GM21529 (cell line): ENCODE measurements around the gene SH3PXD2B.
"Not testable (repeated sequence)": the region's sequence is repeated elsewhere in the genome, so short reads cannot be mapped to it uniquely, and the experiment has no call there.

ENCODE experiments used
- ATAC-seq: cut with Tn5 transposase; IDR thresholded peaks from one replicate; pipeline ENCODE4 v1.9.1; 2021; ENCODE audit not compliant: unreplicated experiment

The SH3PXD2B gene

DNA sequence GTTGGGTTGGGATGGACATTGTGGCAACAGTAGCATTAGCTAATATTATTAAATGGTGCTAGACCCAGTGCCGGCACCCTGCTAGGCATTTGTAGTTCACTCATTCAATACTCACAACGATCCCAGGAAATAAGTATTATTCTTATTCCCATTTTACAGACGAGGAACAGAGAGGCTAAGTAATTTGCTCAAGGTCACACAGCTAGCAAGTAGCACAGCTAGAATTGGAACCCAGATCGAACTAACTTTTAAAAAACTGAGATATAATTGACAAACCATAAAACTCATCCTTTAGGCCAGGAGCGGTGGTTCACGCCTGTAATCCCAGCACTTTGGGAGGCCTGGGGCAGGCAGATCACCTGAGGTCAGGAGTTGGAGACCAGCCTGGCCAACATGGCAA is 79.5 kb downstream of the SH3PXD2B start:
- no peak for ATAC-seq

DNA sequence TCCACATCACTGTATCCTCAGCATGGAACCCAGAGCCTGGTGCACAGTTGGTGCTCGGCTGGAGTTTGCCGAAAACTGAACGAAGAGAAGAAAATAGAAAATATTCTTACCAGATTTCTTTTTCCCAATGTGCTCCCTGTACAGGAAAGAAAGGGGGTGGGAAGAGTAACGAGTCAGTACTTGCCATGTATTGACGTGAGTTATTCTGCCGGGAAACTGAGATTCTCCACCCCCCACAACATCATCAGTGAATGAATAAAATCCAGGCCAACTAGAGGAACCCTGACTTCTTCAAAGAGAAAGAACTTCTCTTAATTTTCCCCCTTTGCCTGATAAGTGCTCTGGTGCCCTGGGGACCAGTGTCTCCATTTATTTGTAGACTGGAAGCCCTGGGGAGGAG is 80.6 kb downstream of the SH3PXD2B start:
- ATAC-seq: no peak

DNA sequence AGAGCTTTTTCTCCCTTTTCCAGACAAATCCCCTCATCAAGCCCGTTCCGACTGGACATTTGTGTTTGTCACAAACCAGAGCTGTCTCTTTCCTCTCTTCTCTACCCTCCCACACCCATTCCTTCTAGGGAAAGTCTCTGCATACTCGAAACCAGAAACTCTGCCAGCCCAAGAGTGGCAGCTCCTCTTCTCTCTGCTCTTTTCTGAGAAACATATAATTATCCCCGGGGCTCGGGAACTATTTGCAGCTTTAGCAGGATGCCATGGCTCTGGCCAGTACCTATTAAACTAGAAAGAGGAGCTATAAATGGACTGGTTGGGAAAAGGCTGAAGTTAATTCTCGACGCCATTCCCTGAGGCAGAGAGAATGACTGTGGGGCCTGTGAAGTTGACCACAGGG is 82.6 kb downstream of the SH3PXD2B start:
- ATAC-seq: no peak

DNA sequence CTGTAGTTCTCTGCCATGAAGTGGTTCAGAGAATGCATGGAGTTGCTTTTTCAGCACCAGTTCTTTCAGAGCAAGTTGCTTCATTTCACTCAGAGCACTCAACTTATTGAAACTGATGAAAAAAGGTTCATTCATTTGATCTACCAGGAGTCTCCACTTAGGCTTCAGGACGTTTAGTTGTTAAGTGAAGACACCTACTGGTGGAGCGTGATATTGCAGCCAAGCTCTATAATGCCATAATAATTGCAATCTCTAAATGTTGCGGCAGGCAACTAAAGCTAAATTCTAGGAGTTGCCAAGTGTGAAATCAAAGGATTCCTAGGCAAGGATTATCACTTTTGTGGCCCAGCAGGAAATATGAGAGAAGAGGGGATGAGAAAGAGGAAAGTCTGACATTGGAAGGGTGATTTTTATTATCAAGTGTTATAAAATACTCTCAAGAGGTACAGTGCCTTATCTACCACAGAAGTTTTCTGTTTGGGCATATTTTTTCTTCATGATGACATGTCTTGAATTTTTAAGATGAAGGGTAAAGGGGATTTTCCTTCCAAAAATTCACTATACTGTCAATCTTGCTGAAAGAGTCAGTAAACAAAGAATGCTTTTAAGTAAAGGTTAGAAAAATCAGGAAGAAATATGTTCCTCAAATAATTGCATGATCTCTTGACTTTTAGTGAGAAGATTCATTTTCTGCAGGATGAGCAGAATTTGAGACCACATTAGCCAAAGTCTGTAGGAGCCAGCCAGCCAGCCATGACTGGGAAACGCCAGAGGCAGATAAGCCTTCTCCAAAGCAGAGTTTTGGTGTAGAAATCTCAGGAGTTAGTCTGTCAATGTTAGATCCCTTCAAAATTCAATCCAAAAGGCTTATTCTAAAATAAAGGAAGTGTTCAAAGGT is 83.4 kb downstream of the SH3PXD2B start:
- ATAC-seq: no peak

DNA sequence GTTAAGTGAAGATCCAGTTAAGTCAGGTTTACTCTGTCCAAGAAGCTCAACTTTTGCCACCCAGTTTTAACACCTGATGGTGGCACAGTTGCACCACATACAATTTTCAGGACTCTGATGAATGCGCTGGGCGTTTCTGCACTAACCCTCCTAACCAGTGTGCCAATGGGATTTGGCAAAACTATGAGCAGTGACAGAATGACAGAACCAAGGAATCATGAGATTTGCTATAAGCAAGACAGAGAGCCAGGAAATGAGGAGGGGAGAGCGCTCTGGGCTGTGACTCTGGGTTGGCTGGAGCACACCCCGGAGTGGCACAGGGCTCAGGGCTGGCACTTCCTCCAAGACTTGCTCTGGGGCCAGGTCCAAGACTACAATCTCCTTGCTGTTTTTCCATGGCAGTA is 84.1 kb downstream of the SH3PXD2B start:
- no peak for ATAC-seq

DNA sequence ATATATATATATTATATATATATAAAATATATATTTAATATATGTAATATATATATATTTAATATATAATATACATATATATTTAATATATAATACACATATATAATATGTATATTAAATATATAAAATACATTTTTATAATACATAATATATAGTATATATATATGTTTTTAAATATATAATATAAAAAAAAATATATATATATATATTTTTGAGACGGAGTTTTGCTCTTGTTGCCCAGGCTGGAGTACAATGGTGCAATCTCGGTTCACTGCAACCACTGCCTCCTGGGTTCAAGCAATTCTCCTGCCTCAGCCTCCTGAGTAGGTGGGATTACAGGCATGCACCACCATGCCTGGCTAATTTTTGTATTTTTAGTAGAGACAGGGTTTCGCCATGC is 85.6 kb downstream of the SH3PXD2B start:
- not testable (repeated sequence) for ATAC-seq

DNA sequence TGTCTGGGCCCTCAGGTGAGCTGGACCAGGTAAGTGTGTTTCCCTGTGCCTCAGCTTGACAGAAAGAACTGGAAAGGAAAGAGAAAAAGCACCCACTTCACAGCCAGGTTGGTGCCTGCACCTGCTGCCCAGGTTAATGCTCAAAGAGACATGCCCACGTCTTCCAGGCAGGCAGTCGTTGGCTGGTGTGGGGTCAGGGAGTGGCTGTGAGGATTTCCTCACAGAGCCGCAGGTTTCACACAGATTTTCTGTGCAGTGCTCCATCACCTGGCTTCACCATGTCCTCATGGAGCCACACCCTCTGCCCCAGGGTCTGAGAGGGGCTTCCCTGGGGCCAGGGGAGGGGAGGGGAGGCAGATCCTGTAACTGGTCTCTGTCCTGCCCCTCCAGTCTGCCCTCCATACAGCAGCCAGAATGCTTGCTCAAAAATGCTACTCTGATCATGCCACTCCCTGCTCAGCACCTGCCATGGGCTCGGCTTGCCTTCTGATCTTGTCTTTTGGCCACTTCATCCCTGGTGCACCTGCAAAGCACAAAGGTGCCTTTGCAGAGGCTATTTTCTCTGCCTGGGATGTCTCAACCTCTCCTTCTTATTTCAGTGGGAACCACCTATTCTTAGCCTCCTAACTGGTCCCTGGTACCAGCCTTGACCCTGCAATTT is 88.2 kb downstream of the SH3PXD2B start:
- ATAC-seq: no peak

DNA sequence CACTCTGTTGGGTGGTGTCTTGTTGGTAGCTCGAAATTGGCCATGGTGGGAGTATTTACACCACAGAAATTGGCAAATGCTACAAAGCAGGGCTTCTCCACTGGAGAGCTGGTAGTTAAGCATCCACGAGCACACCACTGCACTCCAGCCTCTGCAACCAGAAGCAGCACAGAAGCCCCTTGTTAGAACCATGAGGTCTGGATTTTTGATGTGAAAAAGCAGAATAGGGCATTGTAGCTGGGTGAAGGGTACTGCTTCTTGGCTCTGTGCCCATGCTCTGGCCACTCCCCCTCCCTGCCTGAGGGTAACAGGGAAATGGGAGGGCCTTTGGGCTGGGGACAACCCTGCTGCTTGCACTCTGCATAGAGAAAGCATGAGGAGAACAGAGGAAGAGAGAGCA is 89.6 kb downstream of the SH3PXD2B start:
- no peak for ATAC-seq

DNA sequence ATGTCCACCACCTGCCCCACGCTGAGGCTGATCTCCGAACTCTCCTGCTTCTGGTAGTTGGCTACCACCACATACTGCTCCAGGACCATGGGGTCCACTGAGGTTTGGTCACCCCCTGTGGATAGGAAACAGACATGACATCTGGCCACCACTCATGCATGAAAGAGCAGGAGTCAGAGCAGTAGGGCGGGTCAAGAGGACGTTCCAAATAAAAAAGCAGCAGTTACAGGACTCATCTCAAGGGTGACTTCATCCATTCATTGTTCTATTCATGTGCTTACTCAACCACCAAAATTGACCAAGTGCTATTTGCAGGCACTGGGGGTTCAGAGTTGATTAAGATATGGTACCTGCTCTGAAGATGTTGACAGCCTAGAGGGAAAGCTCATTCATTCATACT is 91.6 kb downstream of the SH3PXD2B start:
- ATAC-seq: no peak

DNA sequence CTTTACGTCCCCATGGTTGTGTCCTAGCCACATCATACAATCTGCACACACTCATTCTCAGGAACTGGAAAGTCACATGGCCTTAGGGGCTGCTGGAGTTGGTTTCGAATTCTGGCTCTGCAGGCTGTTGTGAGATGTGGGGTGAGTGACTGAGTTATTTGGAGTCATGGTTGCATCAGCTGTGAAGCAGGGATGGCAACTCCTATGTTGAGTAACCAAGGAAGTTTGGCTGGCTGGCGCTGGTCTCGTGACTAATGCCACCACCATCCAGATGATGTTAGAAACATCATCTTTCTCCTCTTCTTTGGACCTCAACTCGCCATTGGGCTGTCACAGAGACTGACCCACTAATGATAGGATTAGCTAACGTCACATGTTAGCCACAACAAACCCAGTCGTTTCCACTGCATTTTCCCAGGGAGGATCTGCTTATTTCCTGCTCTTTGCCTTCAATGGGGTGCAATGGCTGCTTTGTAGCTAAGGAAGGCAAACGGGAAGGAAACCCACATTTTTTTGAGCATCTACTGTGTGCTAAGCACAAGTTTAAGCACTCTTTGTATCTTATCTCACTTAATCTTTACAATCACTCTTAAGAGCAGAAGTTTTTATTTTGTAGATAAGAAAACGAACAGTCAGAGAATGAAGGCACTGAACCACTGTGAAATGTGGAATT is 92.6 kb downstream of the SH3PXD2B start:
- ATAC-seq: peak; percentile 73

DNA sequence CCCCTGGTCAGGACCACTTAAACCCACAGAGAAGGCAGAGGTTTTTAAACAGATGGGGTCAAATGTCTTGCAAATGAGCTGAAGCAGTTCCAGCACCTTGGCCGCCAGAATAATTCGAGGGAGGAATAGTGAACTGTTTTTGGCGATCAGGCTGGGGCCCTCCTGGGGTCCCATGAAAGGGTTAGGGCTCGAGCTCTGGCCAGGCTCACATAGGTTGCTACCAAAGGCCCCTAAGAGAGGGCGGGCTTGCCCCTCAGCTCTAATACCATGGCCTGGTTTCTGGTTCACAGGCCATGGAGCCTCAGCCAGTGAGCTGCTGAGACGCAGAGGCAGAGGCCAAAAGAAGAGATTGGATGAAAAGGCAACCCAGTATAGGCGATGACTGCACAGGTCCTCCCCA is 96.0 kb downstream of the SH3PXD2B start:
- no peak for ATAC-seq

DNA sequence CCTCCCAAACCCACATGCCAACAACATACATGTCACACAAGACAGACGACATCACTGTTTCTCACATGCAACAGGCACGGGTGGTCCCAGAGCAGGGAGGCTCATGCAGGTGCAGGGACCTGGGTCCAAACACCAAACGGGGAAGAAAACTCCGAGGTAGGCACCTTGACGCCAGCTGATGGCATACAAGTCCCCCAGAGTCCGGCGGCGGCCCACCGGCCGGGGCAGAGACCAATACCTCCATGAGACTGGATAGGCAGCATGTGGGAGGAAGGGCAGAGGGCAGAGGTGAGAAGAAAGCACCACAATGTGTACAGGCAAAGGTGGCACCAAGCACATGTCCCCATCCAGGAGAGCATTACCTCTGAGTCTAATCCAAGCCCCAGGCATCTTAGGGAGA is 97.8 kb downstream of the SH3PXD2B start:
- ATAC-seq: no peak

DNA sequence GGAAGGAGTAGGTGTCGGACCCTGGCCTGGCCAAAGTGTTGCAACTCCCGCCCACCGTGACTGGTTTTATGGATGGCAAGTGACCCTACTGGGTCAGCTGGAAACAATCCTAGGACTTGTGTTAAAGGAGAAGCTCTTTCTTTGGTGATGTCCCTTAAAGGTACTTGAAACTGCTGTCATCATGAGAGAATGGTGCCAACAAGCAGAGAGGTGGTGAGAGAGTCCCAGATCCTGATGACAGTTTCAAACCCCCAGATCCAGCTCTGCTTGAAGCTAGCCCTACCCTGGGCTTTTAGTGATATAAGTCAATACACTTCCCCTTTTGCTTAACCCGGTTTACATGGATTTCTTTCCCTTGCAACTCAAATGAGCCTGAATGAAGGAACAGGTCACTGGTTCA is 98.3 kb downstream of the SH3PXD2B start:
- ATAC-seq: no peak

DNA sequence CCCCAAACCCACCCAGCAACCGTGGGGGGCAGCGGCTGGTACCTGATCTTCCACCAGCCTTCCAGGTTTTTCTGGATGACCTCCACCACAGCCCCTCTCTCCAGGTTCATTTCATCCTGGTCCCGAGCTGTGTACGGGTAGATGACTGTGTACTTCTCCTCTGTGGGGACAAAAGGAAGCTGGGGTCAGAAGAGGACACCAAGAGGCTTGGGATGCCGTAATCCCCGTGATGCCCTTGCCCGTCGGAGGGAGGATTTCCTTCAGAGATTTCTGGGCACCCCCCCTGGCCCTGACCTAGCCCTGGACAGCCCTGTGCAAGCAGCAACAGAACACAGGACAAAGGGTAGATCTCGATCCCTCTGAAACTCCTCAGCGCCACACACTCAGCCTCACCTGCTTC is 100.5 kb downstream of the SH3PXD2B start:
- ATAC-seq: no peak

DNA sequence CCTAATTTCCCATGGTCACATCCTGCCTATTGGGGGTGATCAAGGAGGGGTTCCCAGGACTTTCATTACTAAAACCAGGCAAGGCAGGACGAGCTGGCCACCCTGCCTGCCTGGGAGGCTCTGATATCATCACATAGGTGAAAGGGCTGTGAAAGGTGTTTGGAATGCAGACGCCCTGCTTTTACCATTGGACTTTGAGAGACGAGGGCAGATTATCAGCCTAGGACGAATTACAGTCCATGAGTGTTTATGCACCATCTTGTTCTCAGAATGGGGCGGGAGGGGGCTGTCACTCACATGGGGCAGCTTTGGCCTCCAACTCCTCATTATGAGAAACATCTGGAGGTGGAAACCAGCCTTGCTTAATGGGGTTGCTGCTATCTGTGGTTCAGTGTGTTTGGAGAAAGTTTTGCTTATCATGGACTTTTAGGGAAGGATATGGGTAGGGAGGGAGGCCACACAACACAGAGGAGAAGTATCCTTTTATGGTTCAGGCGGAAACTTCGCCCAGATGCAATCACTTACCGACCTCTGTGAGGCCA is 101.0 kb downstream of the SH3PXD2B start:
- no peak for ATAC-seq

DNA sequence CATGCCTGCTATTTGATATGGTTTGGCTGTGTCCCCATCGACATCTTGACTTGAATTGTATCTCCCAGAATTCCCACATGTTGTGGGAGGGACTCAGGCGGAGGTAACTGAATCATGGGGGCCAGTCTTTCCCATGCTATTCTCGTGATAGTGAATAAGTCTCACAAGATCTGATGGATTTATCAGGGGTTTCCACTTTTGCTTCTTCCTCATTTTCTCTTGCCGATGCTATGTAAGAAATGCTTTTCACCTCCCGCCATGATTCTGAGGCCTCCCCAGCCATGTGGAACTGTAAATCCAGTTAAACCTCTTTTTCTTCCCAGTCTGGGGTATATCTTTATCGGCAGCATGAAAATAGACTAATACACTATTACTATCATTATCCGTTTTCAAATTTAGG is 101.8 kb downstream of the SH3PXD2B start:
- not testable (repeated sequence) for ATAC-seq

DNA sequence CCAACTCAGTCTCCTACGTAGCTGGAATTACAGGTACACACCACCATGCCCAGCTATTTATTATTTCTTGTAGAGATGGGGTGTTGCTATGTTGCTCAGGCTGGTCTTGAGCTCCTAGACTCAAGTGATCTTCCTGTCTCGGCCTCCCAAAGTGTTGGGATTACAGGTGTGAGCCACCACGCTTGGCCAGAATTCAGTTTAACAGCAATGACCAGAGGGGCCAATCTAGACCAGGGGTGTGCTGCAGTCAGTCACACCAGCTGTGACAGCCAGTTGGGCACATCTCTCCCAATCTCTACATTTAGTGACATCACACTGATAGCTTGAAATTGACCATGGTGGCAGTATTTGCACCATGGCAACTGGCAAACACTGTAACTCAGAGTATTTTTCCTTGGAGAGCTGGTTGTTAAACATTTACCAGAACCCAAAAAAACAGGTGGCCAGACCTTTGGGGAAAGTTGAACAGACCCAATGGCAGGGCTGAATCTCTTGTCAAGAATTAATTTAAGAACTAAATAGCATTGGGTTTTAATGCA is 103.0 kb downstream of the SH3PXD2B start:
- no peak for ATAC-seq

DNA sequence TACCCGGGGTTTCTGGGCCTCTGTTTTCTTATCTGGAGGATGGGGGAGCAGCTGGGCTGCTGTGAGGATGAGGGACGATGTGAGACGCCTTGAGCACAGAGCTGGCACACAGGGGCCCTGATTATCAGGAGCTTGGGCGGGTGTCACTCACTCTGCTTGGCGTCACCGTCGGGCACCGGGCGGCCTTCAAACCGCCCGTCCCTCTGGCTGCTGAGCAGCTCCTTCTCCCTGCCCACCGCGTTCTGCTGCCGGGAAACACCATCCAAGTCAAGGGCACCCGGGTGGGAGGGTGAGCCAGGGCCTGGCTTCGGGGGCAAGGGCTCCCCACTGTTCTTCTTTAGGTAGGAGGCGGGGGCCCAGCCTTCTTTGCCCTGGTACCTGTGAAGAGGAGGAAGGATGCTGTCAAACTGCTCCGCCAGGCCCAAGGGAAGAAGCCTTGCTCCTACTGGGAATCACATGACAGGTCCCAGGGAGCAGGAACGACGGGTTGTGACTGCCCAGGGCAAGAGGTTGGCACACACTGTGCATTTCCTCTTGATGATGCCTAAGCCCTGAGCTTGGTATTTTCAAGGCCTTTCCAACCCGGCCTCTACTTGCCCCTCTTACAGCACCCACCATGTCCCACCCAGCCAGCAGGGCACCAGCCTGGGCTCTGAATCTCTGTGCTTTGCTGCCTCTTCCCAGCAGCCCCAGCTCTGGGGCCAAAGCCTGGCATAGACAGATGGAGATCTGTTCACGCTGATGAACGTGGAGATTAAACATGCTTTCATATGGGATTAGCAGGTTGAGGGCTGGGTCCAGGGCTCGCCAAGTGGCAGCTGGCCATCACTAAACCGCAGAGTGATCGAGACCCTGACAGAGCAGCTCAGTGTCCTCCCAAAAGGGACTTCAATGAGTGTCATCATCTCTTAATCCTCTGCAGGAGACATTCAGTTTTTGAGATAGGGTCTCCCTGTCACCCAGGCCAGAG is 103.8 kb downstream of the SH3PXD2B start:
- ATAC-seq: no peak

DNA sequence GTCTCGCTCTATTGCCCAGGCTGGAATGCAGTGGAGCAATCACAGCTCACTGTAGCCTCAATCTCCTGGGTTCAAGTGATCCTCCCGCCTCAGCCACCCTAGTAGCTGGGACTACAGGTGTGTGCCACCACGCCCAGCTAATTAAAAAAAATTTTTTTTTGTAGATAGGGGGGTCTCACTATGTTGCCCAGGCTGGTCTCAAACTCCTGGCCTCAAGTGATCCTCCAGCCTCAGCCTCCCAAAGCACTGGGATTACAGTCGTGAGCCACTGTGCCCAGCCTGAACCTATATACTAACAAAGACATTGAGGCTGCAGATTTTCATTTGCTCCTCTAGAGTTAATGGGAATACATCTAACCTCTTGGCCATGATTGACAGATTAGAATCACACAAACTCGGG is 105.6 kb downstream of the SH3PXD2B start:
- not testable (repeated sequence) for ATAC-seq

DNA sequence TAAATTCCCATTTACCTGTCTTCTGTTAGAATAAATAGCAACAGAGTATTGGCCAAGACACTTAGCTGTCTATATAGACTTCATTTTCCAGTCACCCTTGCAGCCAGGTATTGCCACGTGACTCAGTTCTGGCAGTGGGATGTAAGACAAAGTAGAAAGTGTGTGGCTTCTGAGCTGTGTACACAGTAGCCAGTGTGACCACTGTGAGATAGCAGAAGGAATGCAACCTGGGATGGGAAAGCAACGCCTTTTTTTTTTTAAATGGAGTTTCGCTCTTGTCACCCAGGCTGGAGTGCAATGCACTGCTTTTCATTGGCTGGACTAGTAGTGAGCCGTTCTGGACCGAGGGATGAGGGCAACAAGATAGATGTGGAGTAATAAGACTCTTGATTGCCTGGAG is 106.2 kb downstream of the SH3PXD2B start:
- ATAC-seq: no peak
